Measurements from ENCODE around the gene COQ8A.

COQ8A gene

DNA sequence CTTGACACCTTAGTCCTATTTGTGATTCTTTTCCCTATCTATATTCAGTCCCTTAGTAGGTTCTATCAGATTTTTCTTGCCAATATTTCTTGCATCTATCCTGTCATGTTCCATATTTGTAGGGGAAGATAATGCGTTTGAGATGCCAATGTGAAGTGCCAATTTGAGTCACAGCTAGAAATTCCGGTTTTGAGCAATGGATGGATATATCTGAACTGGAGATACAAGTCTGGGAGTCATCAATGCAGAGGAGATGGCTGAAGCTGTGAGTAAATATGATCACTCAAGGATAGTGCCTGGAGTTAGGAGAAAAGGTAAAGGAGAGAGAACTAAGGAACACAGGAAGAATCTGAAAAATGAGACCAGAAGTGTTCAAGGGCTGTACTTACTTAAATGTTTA lies 93.8 kb downstream of the COQ8A start:
- DNase-seq = no peak

DNA sequence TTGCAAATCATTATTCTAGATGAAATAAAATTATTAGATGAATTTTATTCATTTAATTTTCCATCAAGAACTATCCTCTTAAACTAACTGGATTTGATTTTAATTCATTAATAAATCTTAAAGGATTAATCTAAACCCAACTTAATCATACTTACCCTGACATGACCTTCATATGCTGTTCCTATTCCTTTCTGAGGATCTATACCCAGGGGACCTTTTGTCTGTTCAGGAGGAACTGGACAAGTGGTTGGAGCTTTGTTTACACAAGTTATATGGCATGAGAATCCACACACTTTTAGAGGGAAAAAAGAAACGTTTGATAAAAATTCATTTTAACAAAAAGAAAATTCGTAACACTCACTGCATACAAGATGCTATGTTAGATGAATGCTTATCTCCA lies 95.2 kb downstream of the COQ8A start:
- DNase-seq = no peak

DNA sequence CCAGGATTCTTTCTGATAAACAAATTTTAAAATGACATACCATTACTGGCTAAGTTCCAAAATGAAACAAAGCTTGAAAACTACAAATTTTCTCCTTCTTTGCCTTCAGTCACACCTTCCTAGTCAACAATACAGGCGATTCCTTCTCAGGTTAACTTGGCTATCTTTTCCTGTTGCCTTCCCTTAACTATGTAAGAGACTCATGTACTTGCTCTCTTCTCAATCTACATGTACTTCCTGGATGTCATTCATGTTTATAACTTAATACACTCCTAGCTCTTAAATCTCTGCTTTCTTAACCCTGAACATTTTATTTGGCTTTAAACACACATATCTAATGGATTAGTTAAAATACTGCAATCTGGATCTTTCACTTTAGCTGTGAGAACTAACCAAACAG lies 97.0 kb downstream of the COQ8A start:
- no peak for DNase-seq
